Measurements from ENCODE around the gene UGT1A5. TPM values are rescaled to one million over a fixed set of nuclear protein-coding genes. Genes with fewer than 3 reads are reported as not detected.

The UGT1A5 gene
- total RNA-seq, 2 donors from 2014 or later, result not detected

- no peak for DNase-seq
- H3K4me1 Mint-ChIP-seq, result no peaks in the 10 kb centered on the region
- H3K9me3 ChIP-seq (ENCODE audit: control insufficient read depth, low read length), result no peaks in the 10 kb centered on the region
- WGBS, 2 experiments (ENCODE audit: insufficient coverage in 1 of 2, insufficient read length in 1 of 2), result 85 to 95% methylated on average over 2 of the region's 2 CpGs
- no peaks in the 10 kb centered on the region for H3K4me1 ChIP-seq (ENCODE audit: control insufficient read depth, insufficient read depth, low read length)
- no peak overlapping the region for H3K9ac ChIP-seq (ENCODE audit: extremely low read depth, low read length, poor library complexity, severe bottlenecking)
- no peaks in the 10 kb centered on the region for H3K36me3 ChIP-seq (ENCODE audit: control insufficient read depth, insufficient read depth, low read length)
- H3K9me3 Mint-ChIP-seq, result no peaks in the 10 kb centered on the region
- H3K27me3 Mint-ChIP-seq (ENCODE audit: insufficient read depth), result peaks cover 7% of the 10 kb centered on the region
- no peak overlapping the region for H3K4me3 Mint-ChIP-seq
- no peak overlapping the region for H3K27ac Mint-ChIP-seq
- no peak overlapping the region for H3K4me3 ChIP-seq (ENCODE audit: low read length)
- no peak overlapping the region for H3K27ac ChIP-seq (ENCODE audit: low read depth, low read length)
- no peak for TF ChIP-seq CTCF (conservative IDR thresholded peaks at IDR 0.05)
- H3K27me3 ChIP-seq (ENCODE audit: control insufficient read depth, insufficient read depth, low read length, poor library complexity, severe bottlenecking), result peaks cover 8% of the 10 kb centered on the region
- no peaks in the 10 kb centered on the region for H3K36me3 Mint-ChIP-seq (ENCODE audit: low read depth)
Measured at GRCh38 chr2:233758849-233759248, 46.1 kb downstream of the UGT1A5 start.

GRCh38 chr2:233760043-233760442, 47.3 kb downstream of the UGT1A5 start, which contains the start of gene UGT1A1:
Gene UGT1A1 (plus strand): TSS chr2:233760270. CDS start chr2:233760288, 18 bp downstream.
- no peaks in the 10 kb centered on the region for H3K36me3 ChIP-seq (ENCODE audit: control insufficient read depth, insufficient read depth, low read length)
- H3K4me1 Mint-ChIP-seq, result no peaks in the 10 kb centered on the region
- no peak within 1 kb of the TSS for H3K9ac ChIP-seq (ENCODE audit: extremely low read depth, low read length, poor library complexity, severe bottlenecking)
- WGBS, 2 experiments (ENCODE audit: insufficient coverage in 1 of 2, insufficient read length in 1 of 2), result 90 to 92% methylated on average over 2 to 4 of the region's 6 CpGs
- no peak within 1 kb of the TSS for H3K4me3 ChIP-seq (ENCODE audit: low read length)
- H3K4me1 ChIP-seq (ENCODE audit: control insufficient read depth, insufficient read depth, low read length), result no peaks in the 10 kb centered on the region
- no peaks in the 10 kb centered on the region for H3K9me3 ChIP-seq (ENCODE audit: control insufficient read depth, low read length)
- no peak within 1 kb of the TSS for H3K27ac Mint-ChIP-seq
- H3K27me3 ChIP-seq (ENCODE audit: control insufficient read depth, insufficient read depth, low read length, poor library complexity, severe bottlenecking), result peaks cover 14% of the 10 kb centered on the region
- no peak for TF ChIP-seq CTCF (conservative IDR thresholded peaks at IDR 0.05)
- H3K36me3 Mint-ChIP-seq (ENCODE audit: low read depth), result no peaks in the 10 kb centered on the region
- peaks cover 7% of the 10 kb centered on the region for H3K27me3 Mint-ChIP-seq (ENCODE audit: insufficient read depth)
- no peaks in the 10 kb centered on the region for H3K9me3 Mint-ChIP-seq
- H3K27ac ChIP-seq (ENCODE audit: low read depth, low read length), result no peak within 1 kb of the TSS
- no peak for DNase-seq
- no peak within 1 kb of the TSS for H3K4me3 Mint-ChIP-seq

- Histone ChIP-seq H3K4me3 (ENCODE audit: low read length) (no peak overlapping the region), H3K36me3 (ENCODE audit: control insufficient read depth, insufficient read depth, low read length) (no peaks in the 10 kb centered on the region), H3K27ac (ENCODE audit: low read depth, low read length) (no peak overlapping the region), H3K4me1 (ENCODE audit: control insufficient read depth, insufficient read depth, low read length) (no peaks in the 10 kb centered on the region), H3K9me3 (ENCODE audit: control insufficient read depth, low read length) (no peaks in the 10 kb centered on the region), H3K9ac (ENCODE audit: extremely low read depth, low read length, poor library complexity, severe bottlenecking) (no peak overlapping the region), H3K27me3 (ENCODE audit: control insufficient read depth, insufficient read depth, low read length, poor library complexity, severe bottlenecking) (peaks cover 14% of the 10 kb centered on the region)
- no peak overlapping the region for H3K27ac Mint-ChIP-seq
- no peak overlapping the region for H3K4me3 Mint-ChIP-seq
- TF ChIP-seq CTCF (conservative IDR thresholded peaks at IDR 0.05), result no peak
- 86 to 97% methylated on average over 4 of the region's 4 CpGs for WGBS, 2 experiments (ENCODE audit: insufficient coverage in 1 of 2, insufficient read length in 1 of 2)
- H3K36me3 Mint-ChIP-seq (ENCODE audit: low read depth), result no peaks in the 10 kb centered on the region
- H3K27me3 Mint-ChIP-seq (ENCODE audit: insufficient read depth), result peaks cover 7% of the 10 kb centered on the region
- no peaks in the 10 kb centered on the region for H3K9me3 Mint-ChIP-seq
- H3K4me1 Mint-ChIP-seq, result no peaks in the 10 kb centered on the region
- DNase-seq, result no peak
Measured at GRCh38 chr2:233761040-233761769, 48.5 kb downstream of the UGT1A5 start.

Measured in endodermal cell (in vitro differentiated cells).